HCT116 (cell line): ENCODE results near the gene IGSF21. TPM values are rescaled to one million over a fixed set of nuclear protein-coding genes. Genes with fewer than 3 reads are reported as not detected.

Experiments used
- ATAC-seq: fragments of 200-7000 bp; cut with Tn5 transposase; 2 replicates; pipeline ENCODE4 v1.9.1; 2020; ENCODE audit warnings: mild to moderate bottlenecking, moderate library complexity
- BruUV-seq: library from RNA; stranded (reverse); fragments of 400-500 nt; replicated peaks from 2 replicates; lab custom pipeline; 2021; lab: Mats Ljungman, UMichigan
- CTCF ChIA-PET: fragments of 300-600 bp; sonication (Branson Sonifier 250); formaldehyde crosslinking; loops from one replicate; lab custom pipeline; 2021; ENCODE audit warnings: antibody characterized with exemption; lab: Charles Lee
- POLR2A ChIA-PET: fragments of 300-600, 350-600 bp; sonication (Branson Sonifier 250); formaldehyde crosslinking; loops from one replicate; lab custom pipeline; 2021; ENCODE audit warnings: antibody characterized with exemption; lab: Charles Lee
- RAD21 ChIA-PET, 2 experiments: fragments of 300-600 bp; sonication (Branson Sonifier 250); formaldehyde crosslinking; loops; one replicate each; lab custom pipeline; 2023; ENCODE audit warnings: low total read pairs in 2 of 2; ENCODE audit not compliant: uncharacterized antibody in 2 of 2, unreplicated experiment in 2 of 2, low non-redundant PET in 1 of 2; lab: Charles Lee
- DNase-seq: peaks from one replicate; pipeline ENCODE4 v3.0.0-alpha.2; 2010; ENCODE audit warnings: low read depth, low spot score
- H2AFZ ChIP-seq: fragments of 200-600 bp; shearing (Covaris generic), sonication (generic); 2 replicates; pipeline ENCODE4 v1.6.1; 2017; ENCODE audit warnings: low read depth, mixed run types, mixed read lengths, antibody characterized with exemption, low read length; ENCODE audit not compliant: poor library complexity, severe bottlenecking
- H3K27ac ChIP-seq: 2 replicates; pipeline ENCODE4 v1.5.1; 2012; ENCODE audit warnings: low read depth, low read length
- H3K27me3 ChIP-seq: fragments of 200-600 bp; sonication (generic); 2 replicates; pipeline ENCODE4 v1.6.1; 2016; ENCODE audit warnings: mixed run types, low read length, mixed read lengths; ENCODE audit not compliant: insufficient read depth
- H3K36me3 ChIP-seq, 2 experiments: fragments of 200-500 bp in 1 of 2; fragments of 200-600 bp in 1 of 2; sonication (Bioruptor generic) in 1 of 2; sonication (generic) in 1 of 2; 2 replicates each; pipeline versions ENCODE4 v1.5.1 to v1.6.1; 2014 to 2016; ENCODE audit warnings: low read length in 2 of 2, inconsistent platforms in 1 of 2, mixed read lengths in 1 of 2, mixed run types in 1 of 2; ENCODE audit not compliant: insufficient read depth in 2 of 2, control insufficient read depth in 1 of 2
- H3K4me1 ChIP-seq, 2 experiments: fragments of 200-600 bp in 1 of 2; sonication (generic) in 1 of 2; 2 replicates each; pipeline versions ENCODE4 v1.5.1 to v1.6.1; 2012 to 2017; ENCODE audit warnings: low read length in 2 of 2, inconsistent platforms in 1 of 2, mild to moderate bottlenecking in 1 of 2, mixed read lengths in 1 of 2, mixed run types in 1 of 2, moderate library complexity in 1 of 2; ENCODE audit not compliant: insufficient read depth in 2 of 2, control insufficient read depth in 1 of 2
- H3K4me2 ChIP-seq: fragments of 200-600 bp; sonication (generic); 2 replicates; pipeline ENCODE4 v1.6.1; 2017; ENCODE audit warnings: mixed run types, low read length, mixed read lengths
- H3K4me3 ChIP-seq, 2 experiments: fragments of 200-600 bp in 1 of 2; sonication (generic) in 1 of 2; replicated peaks in 1 of 2; 2 replicates each; pipeline ENCODE4 v1.5.1; 2011 to 2016; ENCODE audit warnings: low read length in 2 of 2, control low read depth in 1 of 2, low read depth in 1 of 2, mild to moderate bottlenecking in 1 of 2, mixed read lengths in 1 of 2, mixed run types in 1 of 2
- H3K79me2 ChIP-seq: fragments of 200-600 bp; sonication (generic); 2 replicates; pipeline ENCODE4 v1.6.1; 2017; ENCODE audit warnings: mild to moderate bottlenecking, mixed run types, low read length, moderate library complexity, mixed read lengths; ENCODE audit not compliant: insufficient read depth
- H3K9ac ChIP-seq: fragments of 200-600 bp; sonication (generic); 2 replicates; pipeline ENCODE4 v1.6.1; 2016; ENCODE audit warnings: low read length, mixed read lengths
- H3K9me2 ChIP-seq: fragments of 200-600 bp; sonication (generic), shearing (Covaris generic); 2 replicates; pipeline ENCODE4 v1.6.1; 2017; ENCODE audit warnings: mixed run types, mild to moderate bottlenecking, moderate library complexity; ENCODE audit not compliant: insufficient read depth
- H3K9me3 ChIP-seq, 2 experiments: fragments of 200-500 bp in 1 of 2; fragments of 200-600 bp in 1 of 2; sonication (Bioruptor generic) in 1 of 2; sonication (generic) in 1 of 2; 2 replicates each; pipeline ENCODE4 v1.6.1; 2014 to 2017; ENCODE audit warnings: low read length in 2 of 2, mixed read lengths in 2 of 2, inconsistent platforms in 1 of 2, low read depth in 1 of 2, mild to moderate bottlenecking in 1 of 2, mixed run types in 1 of 2, moderate library complexity in 1 of 2; ENCODE audit not compliant: control insufficient read depth in 1 of 2, insufficient read depth in 1 of 2
- H4K20me1 ChIP-seq: fragments of 200-600 bp; sonication (generic), shearing (Covaris generic); 2 replicates; pipeline ENCODE4 v1.6.1; 2017; ENCODE audit warnings: mixed run types, mild to moderate bottlenecking, moderate library complexity; ENCODE audit not compliant: insufficient read depth
- CEBPB ChIP-seq: IDR thresholded peaks from 2 replicates; pipeline ENCODE4 v1.6.1; 2012; ENCODE audit warnings: low read depth
- EGR1 ChIP-seq: IDR thresholded peaks from 2 replicates; pipeline ENCODE4 v1.6.1; 2012; ENCODE audit warnings: low read depth
- ELF1 ChIP-seq: IDR thresholded peaks from 2 replicates; pipeline ENCODE4 v1.6.1; 2012; ENCODE audit warnings: low read depth, borderline replicate concordance
- EZH2phosphoT487 ChIP-seq: fragments of 200-600 bp; IDR thresholded peaks from 2 replicates; pipeline ENCODE4 v1.6.1; 2018; ENCODE audit warnings: antibody characterized with exemption, borderline replicate concordance
- FOSL1 ChIP-seq: IDR thresholded peaks from 2 replicates; pipeline ENCODE4 v1.6.1; 2012; ENCODE audit warnings: low read depth
- JUND ChIP-seq: IDR thresholded peaks from 2 replicates; pipeline ENCODE4 v1.6.1; 2012
- POLR2A ChIP-seq: IDR thresholded peaks from 2 replicates; pipeline ENCODE4 v1.7.0; 2011; ENCODE audit warnings: borderline replicate concordance; ENCODE audit not compliant: insufficient read depth, insufficient read length; ENCODE audit errors: extremely low read depth
- POLR2AphosphoS5 ChIP-seq: IDR thresholded peaks from 2 replicates; pipeline ENCODE4 v1.6.1; 2011; ENCODE audit warnings: mild to moderate bottlenecking, low read depth, low read length, moderate library complexity
- SIN3A ChIP-seq: IDR thresholded peaks from 2 replicates; pipeline ENCODE4 v1.6.1; 2012; ENCODE audit warnings: low read depth
- SRF ChIP-seq: IDR thresholded peaks from 2 replicates; pipeline ENCODE4 v1.6.1; 2012; ENCODE audit warnings: low read depth
- TCF7L2 ChIP-seq: IDR thresholded peaks from 2 replicates; pipeline ENCODE4 v1.7.0; 2011; ENCODE audit warnings: borderline replicate concordance, inconsistent platforms; ENCODE audit not compliant: insufficient read depth, insufficient read length; ENCODE audit errors: extremely low read depth
- YY1 ChIP-seq: IDR thresholded peaks from 2 replicates; pipeline ENCODE4 v1.6.1; 2011; ENCODE audit warnings: low read length, low read depth, moderate library complexity, mild to moderate bottlenecking; ENCODE audit not compliant: insufficient replicate concordance; ENCODE audit errors: extremely low read depth
- ZNF274 ChIP-seq: fragments of 200-500 bp; sonication (Bioruptor generic); IDR thresholded peaks from 2 replicates; pipeline ENCODE4 v1.6.1; 2014; ENCODE audit warnings: mild to moderate bottlenecking, low read depth, low read length, inconsistent platforms
- intact Hi-C: fragments of 100-400 bp; cut with micrococcal nuclease; formaldehyde crosslinking; loops from 2 replicates; pipeline ENCODE4 v1.10.0; 2022
- total RNA-seq: library from RNA; stranded (reverse); gene quantifications from one replicate; pipeline ENCODE4 v1.2.1, GENCODE V29; 2021; ENCODE audit not compliant: unreplicated experiment
- TF ChIP-seq, protein P1 (sequence below), 3 experiments: fragments of 200-600 bp in 1 of 3; sonication (generic) in 1 of 3; IDR thresholded peaks in 2 of 3; conservative IDR thresholded peaks in 1 of 3; 2 replicates each; pipeline ENCODE4 v1.5.1; 2012 to 2017; ENCODE audit warnings: low read depth in 2 of 3, low read length in 2 of 3, antibody characterized with exemption in 1 of 3, borderline replicate concordance in 1 of 3, control low read depth in 1 of 3, mild to moderate bottlenecking in 1 of 3, mixed read lengths in 1 of 3, mixed run types in 1 of 3, moderate library complexity in 1 of 3; ENCODE audit not compliant: insufficient read depth in 1 of 3

IGSF21 gene
- total RNA-seq, 1 experiment from 2014 or later = not detected

DNA sequence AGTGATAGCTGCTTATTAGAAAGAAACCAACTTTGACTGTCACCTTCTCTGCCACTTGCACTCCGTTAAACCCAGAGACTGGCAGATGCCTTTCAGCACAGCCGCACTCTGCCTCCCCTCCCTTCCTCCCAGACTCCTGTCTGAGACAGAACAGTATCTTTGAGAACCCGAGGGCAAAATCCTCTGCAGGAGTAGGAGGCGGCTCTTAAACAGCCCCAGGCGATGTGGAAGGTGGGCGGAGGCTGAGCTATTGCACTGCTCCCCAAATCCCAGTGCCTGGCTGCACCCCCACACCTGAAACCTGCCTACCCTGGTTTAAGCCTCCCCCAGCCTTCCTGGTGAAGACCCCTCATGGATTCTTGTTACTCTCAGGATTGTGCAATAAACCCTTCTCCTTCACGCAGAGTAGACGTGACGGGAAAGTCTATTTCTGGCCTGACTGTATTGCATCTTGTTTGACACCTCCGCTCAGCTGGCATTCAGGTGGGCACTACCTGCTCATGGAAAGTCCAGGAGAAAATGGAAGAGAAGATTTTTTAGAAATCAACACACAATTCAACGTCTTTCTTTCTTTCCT, 34.4 kb upstream of the IGSF21 start:
- ATAC-seq (no peak), DNase-seq (no peak)
- ChIA-PET CTCF (no interaction called here), RAD21 (no interaction called here), POLR2A (no interaction called here)
- Histone ChIP-seq H3K9ac (no peak overlapping the region), H3K9me3 (no peaks in the 10 kb centered on the region), H3K36me3 (no peaks in the 10 kb centered on the region), H3K27me3 (peaks cover 51% of the 10 kb centered on the region), H3K4me2 (no peak overlapping the region), H4K20me1 (no peaks in the 10 kb centered on the region), H3K9me2 (no peaks in the 10 kb centered on the region), H3K4me1 (no peaks in the 10 kb centered on the region), H3K27ac (no peak overlapping the region), H3K79me2 (no peaks in the 10 kb centered on the region), H2AFZ (no peak overlapping the region), H3K4me3 (no peak overlapping the region)
- intact Hi-C loops = no loop called here
- no TSS peak for BruUV-seq
- TF ChIP-seq TCF7L2 (no peak), SIN3A (no peak)

DNA sequence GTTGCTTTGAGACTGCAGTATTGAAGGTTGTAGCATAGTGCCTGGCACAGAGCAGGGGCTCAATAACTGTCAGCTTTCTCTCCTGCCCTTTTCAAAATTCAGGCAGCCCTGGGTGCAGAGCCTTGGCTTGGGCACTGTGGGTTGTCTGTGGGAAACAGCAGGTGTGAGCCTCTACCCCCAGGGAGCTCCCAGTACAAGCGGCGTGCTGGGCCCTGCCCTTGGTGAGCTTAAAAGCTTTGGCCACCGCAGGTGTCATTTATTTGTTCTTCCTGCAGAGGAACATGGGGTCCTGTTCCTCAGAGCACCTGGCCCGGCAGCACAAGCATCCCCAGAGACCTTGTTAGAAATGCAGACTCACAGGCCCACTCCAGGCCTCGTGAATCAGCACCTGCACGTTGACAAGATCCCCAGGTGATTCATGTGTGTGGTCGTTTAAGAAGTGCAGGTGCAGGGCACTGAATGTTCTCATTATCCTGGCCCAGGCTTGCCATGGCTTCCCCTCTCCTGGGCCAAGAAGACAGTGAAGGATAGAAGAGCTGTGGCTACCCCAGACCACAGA, 29.9 kb upstream of the IGSF21 start:
- no peaks in the 10 kb centered on the region for H4K20me1 ChIP-seq
- H3K4me1 ChIP-seq = no peaks in the 10 kb centered on the region
- H3K9me2 ChIP-seq = no peaks in the 10 kb centered on the region
- no peak for DNase-seq
- ChIA-PET CTCF (no interaction called here), POLR2A (no interaction called here)
- no peak overlapping the region for H2AFZ ChIP-seq
- no peaks in the 10 kb centered on the region for H3K36me3 ChIP-seq
- intact Hi-C loops = no loop called here
- no peak for ATAC-seq
- no peaks in the 10 kb centered on the region for H3K9me3 ChIP-seq
- TF ChIP-seq TCF7L2 = no peak
- no peak for TF ChIP-seq ELF1
- TF ChIP-seq SRF = no peak
- no peak for TF ChIP-seq CEBPB
- TF ChIP-seq POLR2AphosphoS5 = no peak
- TF ChIP-seq EZH2phosphoT487 = no peak
- TF ChIP-seq JUND = no peak
- TF ChIP-seq, protein P1, sequence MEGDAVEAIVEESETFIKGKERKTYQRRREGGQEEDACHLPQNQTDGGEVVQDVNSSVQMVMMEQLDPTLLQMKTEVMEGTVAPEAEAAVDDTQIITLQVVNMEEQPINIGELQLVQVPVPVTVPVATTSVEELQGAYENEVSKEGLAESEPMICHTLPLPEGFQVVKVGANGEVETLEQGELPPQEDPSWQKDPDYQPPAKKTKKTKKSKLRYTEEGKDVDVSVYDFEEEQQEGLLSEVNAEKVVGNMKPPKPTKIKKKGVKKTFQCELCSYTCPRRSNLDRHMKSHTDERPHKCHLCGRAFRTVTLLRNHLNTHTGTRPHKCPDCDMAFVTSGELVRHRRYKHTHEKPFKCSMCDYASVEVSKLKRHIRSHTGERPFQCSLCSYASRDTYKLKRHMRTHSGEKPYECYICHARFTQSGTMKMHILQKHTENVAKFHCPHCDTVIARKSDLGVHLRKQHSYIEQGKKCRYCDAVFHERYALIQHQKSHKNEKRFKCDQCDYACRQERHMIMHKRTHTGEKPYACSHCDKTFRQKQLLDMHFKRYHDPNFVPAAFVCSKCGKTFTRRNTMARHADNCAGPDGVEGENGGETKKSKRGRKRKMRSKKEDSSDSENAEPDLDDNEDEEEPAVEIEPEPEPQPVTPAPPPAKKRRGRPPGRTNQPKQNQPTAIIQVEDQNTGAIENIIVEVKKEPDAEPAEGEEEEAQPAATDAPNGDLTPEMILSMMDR (IDR thresholded peaks at IDR 0.05 in 2 of 3, conservative IDR thresholded peaks at IDR 0.05 in 1 of 3; ENCODE audit: borderline replicate concordance in 1 of 3, insufficient read depth in 1 of 3, low read depth in 2 of 3, low read length in 2 of 3) = no peak
- TF ChIP-seq FOSL1 = no peak
- TF ChIP-seq ZNF274 = no peak
- TF ChIP-seq YY1 = no peak
- TF ChIP-seq EGR1 = no peak
- TF ChIP-seq POLR2A = no peak
- TF ChIP-seq, all 23 proteins: peak for 0
- RAD21 ChIA-PET = no interaction called here
- Histone ChIP-seq H3K4me3 (no peak overlapping the region), H3K79me2 (no peaks in the 10 kb centered on the region), H3K27ac (no peak overlapping the region), H3K9ac (no peak overlapping the region), H3K4me2 (no peak overlapping the region), H3K27me3 (peaks cover 24% of the 10 kb centered on the region)
- BruUV-seq = no TSS peak
